Ovary (tissue), 3 donors: ENCODE results near the gene DENND1A.

Source experiments
- EP300 ChIP-seq: sonication (generic); formaldehyde crosslinking; IDR thresholded peaks from one replicate; pipeline ENCODE4 v1.6.1; 2017; ENCODE audit warnings: antibody characterized with exemption
- POLR2A ChIP-seq: fragments of 450-650 bp; IDR thresholded peaks from one replicate; pipeline ENCODE4 v1.6.1; 2017; ENCODE audit warnings: antibody characterized with exemption, mild to moderate bottlenecking, moderate library complexity
- TF ChIP-seq, protein P1 (sequence below), 3 donors: fragments of 450-650 bp in 2 of 3; fragments of 200-600 bp in 1 of 3; IDR thresholded peaks; one replicate each; pipeline versions ENCODE4 v1.5.1 to v1.8.0; 2016 to 2022; ENCODE audit warnings: antibody characterized with exemption in 3 of 3, mild to moderate bottlenecking in 1 of 3
- donor health status: DM: no; HTN: no; CAD: no.

DNA sequence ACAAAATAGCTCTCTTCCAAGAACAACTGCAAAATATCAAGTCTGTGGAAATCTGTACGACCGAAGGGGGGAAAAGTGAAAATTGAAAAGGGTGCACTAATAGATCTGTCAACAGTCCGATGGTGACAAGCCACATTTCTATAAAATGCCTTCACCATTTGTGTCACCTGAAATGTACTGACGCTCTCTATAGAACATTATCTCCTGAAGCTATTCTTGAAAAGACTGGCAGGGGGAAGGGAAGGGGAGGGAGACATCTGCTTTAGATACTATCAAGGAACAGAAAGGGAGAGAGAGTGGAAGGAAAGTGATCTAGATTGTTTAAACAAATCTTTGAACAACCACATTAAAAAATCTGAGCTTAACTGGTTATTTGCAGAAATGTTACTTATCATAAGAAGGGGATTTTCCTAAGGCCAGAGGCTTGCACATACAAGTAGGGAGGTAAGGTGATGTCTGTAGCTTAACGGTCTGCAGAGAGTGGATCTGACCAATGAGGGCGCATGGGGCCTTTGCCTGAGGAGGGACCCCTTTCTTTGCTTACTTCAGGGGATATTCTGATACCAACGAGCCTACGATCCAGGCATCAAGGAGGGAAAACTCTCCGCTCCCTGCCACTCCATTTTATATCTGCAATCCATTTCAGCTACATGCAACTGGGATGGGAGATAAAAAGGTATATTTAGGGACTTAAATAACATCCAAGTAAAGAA, 481.8 kb downstream of the DENND1A start:
- TF ChIP-seq, protein P1, sequence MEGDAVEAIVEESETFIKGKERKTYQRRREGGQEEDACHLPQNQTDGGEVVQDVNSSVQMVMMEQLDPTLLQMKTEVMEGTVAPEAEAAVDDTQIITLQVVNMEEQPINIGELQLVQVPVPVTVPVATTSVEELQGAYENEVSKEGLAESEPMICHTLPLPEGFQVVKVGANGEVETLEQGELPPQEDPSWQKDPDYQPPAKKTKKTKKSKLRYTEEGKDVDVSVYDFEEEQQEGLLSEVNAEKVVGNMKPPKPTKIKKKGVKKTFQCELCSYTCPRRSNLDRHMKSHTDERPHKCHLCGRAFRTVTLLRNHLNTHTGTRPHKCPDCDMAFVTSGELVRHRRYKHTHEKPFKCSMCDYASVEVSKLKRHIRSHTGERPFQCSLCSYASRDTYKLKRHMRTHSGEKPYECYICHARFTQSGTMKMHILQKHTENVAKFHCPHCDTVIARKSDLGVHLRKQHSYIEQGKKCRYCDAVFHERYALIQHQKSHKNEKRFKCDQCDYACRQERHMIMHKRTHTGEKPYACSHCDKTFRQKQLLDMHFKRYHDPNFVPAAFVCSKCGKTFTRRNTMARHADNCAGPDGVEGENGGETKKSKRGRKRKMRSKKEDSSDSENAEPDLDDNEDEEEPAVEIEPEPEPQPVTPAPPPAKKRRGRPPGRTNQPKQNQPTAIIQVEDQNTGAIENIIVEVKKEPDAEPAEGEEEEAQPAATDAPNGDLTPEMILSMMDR (IDR thresholded peaks at IDR 0.05) = no peak
- TF ChIP-seq EP300 = no peak
- TF ChIP-seq POLR2A = no peak
